Retinal pigment epithelial cell (primary cell): ENCODE data around the gene ERC2.

ENCODE experiments used
- DNase-seq: peaks from one replicate; pipeline ENCODE4 v3.0.0-alpha.2; 2010; ENCODE audit warnings: low read depth
- H3K4me3 ChIP-seq: 2 replicates; pipeline ENCODE4 v1.5.1; 2011; ENCODE audit warnings: mild to moderate bottlenecking, low read length, control low read depth, moderate library complexity
- CTCF ChIP-seq: conservative IDR thresholded peaks from 2 replicates; pipeline ENCODE4 v1.5.1; 2011; ENCODE audit warnings: low read depth, low read length, control low read depth, inconsistent platforms

Gene ERC2

GRCh38 chr3:55989366-55989765, 478.9 kb downstream of the ERC2 start:
- DNase-seq = no peak
- H3K4me3 ChIP-seq = no peak overlapping the region
- no peak for TF ChIP-seq CTCF

GRCh38 chr3:55988905-55989304, 479.4 kb downstream of the ERC2 start:
- no peak for TF ChIP-seq CTCF
- no peak for DNase-seq

GRCh38 chr3:55984626-55985025, 483.6 kb downstream of the ERC2 start:
- peak; percentile 54 for DNase-seq
- no peak for TF ChIP-seq CTCF
- no peak overlapping the region for H3K4me3 ChIP-seq

More at GRCh38 chr3:55988905-55989304, 479.4 kb downstream of the ERC2 start:
- H3K4me3 ChIP-seq = no peak overlapping the region

GRCh38 chr3:55978953-55979352, 489.3 kb downstream of the ERC2 start:
- no peak for DNase-seq
- H3K4me3 ChIP-seq = no peak overlapping the region
- TF ChIP-seq CTCF = no peak

- DNase-seq = no peak
- H3K4me3 ChIP-seq = no peak overlapping the region
- no peak for TF ChIP-seq CTCF
Measured at GRCh38 chr3:55974421-55975165, 493.7 kb downstream of the ERC2 start.

GRCh38 chr3:55969634-55970033, 498.6 kb downstream of the ERC2 start:
- H3K4me3 ChIP-seq = no peak overlapping the region
- no peak for TF ChIP-seq CTCF
- no peak for DNase-seq

GRCh38 chr3:55968331-55968730, 499.9 kb downstream of the ERC2 start:
- H3K4me3 ChIP-seq = no peak overlapping the region
- peak; percentile 71 for DNase-seq
- TF ChIP-seq CTCF = no peak
